Esophagus muscularis mucosa (tissue), 4 donors: ENCODE data around the gene ARL6IP4. TPM values are rescaled to one million over a fixed set of nuclear protein-coding genes. Genes with fewer than 3 reads are reported as not detected.

Experiments
- DNase-seq: peaks from one replicate; pipeline ENCODE4 v3.0.0-alpha.2; 2017; ENCODE audit errors: extremely low spot score
- H3K27ac ChIP-seq, 4 donors: fragments of 200-600 bp; sonication (generic); replicated peaks in 1 of 4; 1 replicate in 3 of 4; 2 replicates in 1 of 4; pipeline ENCODE4 v1.5.1; 2016 to 2019; ENCODE audit warnings: mild to moderate bottlenecking in 1 of 4
- H3K27me3 ChIP-seq, 4 donors: fragments of 200-600 bp; sonication (generic); one replicate each; pipeline versions ENCODE4 v1.5.1 to v1.6.0; 2016 to 2019
- H3K36me3 ChIP-seq, 4 donors: fragments of 200-600 bp; sonication (generic); one replicate each; pipeline ENCODE4 v1.5.1; 2016 to 2019
- H3K4me1 ChIP-seq, 4 donors: fragments of 200-600 bp; sonication (generic); one replicate each; pipeline ENCODE4 v1.5.1; 2016 to 2019
- H3K4me3 ChIP-seq, 4 donors: fragments of 200-600 bp; sonication (generic); 1 replicate in 2 of 4; 2 replicates in 2 of 4; pipeline ENCODE4 v1.5.1; 2016 to 2019; ENCODE audit warnings: mild to moderate bottlenecking in 4 of 4, moderate library complexity in 1 of 4
- H3K9me3 ChIP-seq, 4 donors: fragments of 200-600 bp; sonication (generic); 1 replicate in 3 of 4; 2 replicates in 1 of 4; pipeline ENCODE4 v1.5.1; 2016 to 2019
- CTCF ChIP-seq, 3 experiments: fragments of 200-600 bp in 2 of 3; fragments of 450-650 bp in 1 of 3; sonication (generic) in 2 of 3; IDR thresholded peaks; one replicate each; pipeline ENCODE4 v1.5.1; 2017 to 2019; ENCODE audit warnings: antibody characterized with exemption in 3 of 3, mild to moderate bottlenecking in 2 of 3, moderate library complexity in 1 of 3
- EP300 ChIP-seq: sonication (generic); formaldehyde crosslinking; IDR thresholded peaks from one replicate; pipeline ENCODE4 v1.6.1; 2017; ENCODE audit warnings: antibody characterized with exemption
- POLR2A ChIP-seq: fragments of 450-650 bp; IDR thresholded peaks from one replicate; pipeline ENCODE4 v1.6.1; 2017; ENCODE audit warnings: antibody characterized with exemption, moderate library complexity, mild to moderate bottlenecking, low read depth
- POLR2AphosphoS5 ChIP-seq, 2 donors: sonication (generic); formaldehyde crosslinking; IDR thresholded peaks; one replicate each; pipeline ENCODE4 v1.6.1; 2017; ENCODE audit warnings: antibody characterized with exemption in 2 of 2
- WGBS: methylation state at CpG from one replicate; pipeline ENCODE4 v1.1.5; 2018; 5-methylcytosine and 5-hydroxymethylcytosine counted together
- intact Hi-C: fragments of 100-400 bp; cut with DNase I; formaldehyde crosslinking; loops from one replicate; pipeline ENCODE4 v1.15.1; 2023
- total RNA-seq, 4 donors: library from RNA; depleted of rRNA; stranded (reverse); fragments of >200 nt; gene quantifications; one replicate each; pipeline versions ENCODE4 v1.1.0 to v1.2.1, GENCODE V29; 2016

ARL6IP4 gene
- total RNA-seq, 4 donors from 2014 or later: 262 to 318 (median 288) TPM

DNA sequence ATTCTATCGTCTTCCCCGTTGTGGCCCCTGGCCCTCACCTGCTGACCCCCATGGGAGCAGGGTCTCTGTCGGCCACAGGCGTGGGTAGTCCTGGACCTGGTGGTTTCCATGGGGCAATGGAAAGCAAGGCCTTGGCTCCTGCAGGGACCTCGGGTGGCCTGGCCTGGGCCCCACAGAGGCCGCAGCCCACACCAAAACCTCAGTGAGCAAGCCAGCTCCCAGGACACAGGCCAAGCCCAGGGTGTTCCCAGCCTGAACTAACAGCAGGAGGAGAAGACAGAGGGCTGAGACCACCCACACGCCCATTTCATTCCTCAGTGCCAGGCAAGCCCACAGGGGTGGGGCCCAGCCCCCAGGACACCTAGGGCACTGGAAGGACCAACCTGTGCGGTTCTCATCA, 31.1 kb upstream of the ARL6IP4 start:
- Histone ChIP-seq H3K27me3 (no peaks in the 10 kb centered on the region), H3K27ac (peak overlapping the region in 3 of 4 donors; percentile 3 to 26 (median 16)), H3K9me3 (no peaks in the 10 kb centered on the region), H3K4me3 (no peak overlapping the region), H3K4me1 (peaks cover 22 to 42% (median 36%) of the 10 kb centered on the region in 4 donors), H3K36me3 (peaks cover 0 to 5% (median 0%) of the 10 kb centered on the region in 4 donors)
- TF ChIP-seq POLR2AphosphoS5 (IDR thresholded peaks at IDR 0.05) (no peak), POLR2A (no peak), CTCF (IDR thresholded peaks at IDR 0.05) (no peak), EP300 (no peak)
- intact Hi-C loops: no loop called here
- 95% methylated on average over 6 of the region's 8 CpGs for WGBS
- no peak for DNase-seq

DNA sequence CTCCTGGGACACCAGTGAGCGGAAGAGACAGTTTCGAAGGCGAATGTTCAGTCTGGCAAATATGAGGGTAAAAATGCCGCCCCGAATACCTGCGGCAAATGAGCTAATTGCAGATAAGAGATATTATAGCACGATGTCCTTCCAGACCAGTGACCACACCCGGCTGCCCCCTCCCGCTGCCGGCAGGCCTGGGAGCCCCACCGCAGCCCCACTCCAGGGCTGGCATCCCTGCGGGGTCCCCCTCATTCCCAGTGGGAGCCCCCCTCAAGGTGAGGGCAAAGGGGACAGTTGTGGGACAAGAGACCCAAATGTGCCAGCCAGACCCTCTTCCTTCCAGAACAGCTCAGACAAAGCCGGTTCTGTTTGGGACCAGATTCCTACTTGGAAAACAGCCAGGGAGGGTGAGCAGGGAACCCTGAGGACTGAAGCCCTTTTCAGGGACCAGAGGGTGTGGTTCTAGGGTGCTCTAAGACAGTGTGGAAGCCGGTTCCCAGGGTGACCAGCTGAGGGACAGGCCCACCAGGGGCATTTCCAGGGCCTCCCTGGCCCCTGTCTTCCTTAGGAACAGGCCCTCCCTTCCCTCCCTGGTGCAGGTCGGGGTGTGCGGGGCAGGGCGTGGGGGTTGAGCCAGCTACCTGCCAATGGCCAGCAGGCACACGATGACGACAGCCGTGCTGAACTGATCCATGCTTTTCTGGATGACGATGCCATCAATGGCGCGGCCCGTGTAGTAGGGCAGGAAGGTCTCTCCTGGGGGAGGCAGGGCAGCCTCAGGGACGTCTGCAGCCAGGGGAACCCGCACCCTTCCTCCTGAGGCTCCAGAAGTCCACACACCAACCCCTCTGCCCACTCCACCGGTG, 30.4 kb upstream of the ARL6IP4 start:
- intact Hi-C loops: loop anchor here (5.0 kb wide), 1 partner anchor 158 kb away; no protein-coding TSS in a partner anchor
- Histone ChIP-seq H3K36me3 (peaks cover 0 to 5% (median 0%) of the 10 kb centered on the region in 4 donors), H3K27ac (peak overlapping the region in 3 of 4 donors; percentile 3 to 26 (median 16)), H3K4me1 (peaks cover 22 to 38% (median 32%) of the 10 kb centered on the region in 4 donors), H3K4me3 (no peak overlapping the region), H3K9me3 (no peaks in the 10 kb centered on the region), H3K27me3 (no peaks in the 10 kb centered on the region)
- TF ChIP-seq EP300 (no peak), POLR2AphosphoS5 (IDR thresholded peaks at IDR 0.05) (no peak), CTCF (IDR thresholded peaks at IDR 0.05) (no peak), POLR2A (no peak)
- DNase-seq: no peak
- WGBS: 86% methylated on average over 20 of the region's 27 CpGs

- no peak for DNase-seq
- 79% methylated on average over 9 of the region's 9 CpGs for WGBS
- TF ChIP-seq EP300 (no peak), POLR2A (no peak), CTCF (IDR thresholded peaks at IDR 0.05) (no peak), POLR2AphosphoS5 (IDR thresholded peaks at IDR 0.05) (no peak)
- no peak overlapping the region for H3K27ac ChIP-seq
- intact Hi-C loops: loop anchor here (1.0 to 5.0 kb wide), 2 partner anchors 91 to 159 kb away; no protein-coding TSS in a partner anchor
- peaks cover 15 to 28% (median 26%) of the 10 kb centered on the region in 4 donors for H3K4me1 ChIP-seq
- no peaks in the 10 kb centered on the region for H3K9me3 ChIP-seq
- no peaks in the 10 kb centered on the region for H3K27me3 ChIP-seq
- peaks cover 0 to 5% (median 0%) of the 10 kb centered on the region in 4 donors for H3K36me3 ChIP-seq
- no peak overlapping the region for H3K4me3 ChIP-seq
Observed at GRCh38 chr12:122951406-122951805, 29.1 kb upstream of the ARL6IP4 start.

- intact Hi-C loops: loop anchor here (1.0 to 5.0 kb wide), 2 partner anchors 92 to 160 kb away; no protein-coding TSS in a partner anchor
- H3K4me1 ChIP-seq: peaks cover 6 to 20% (median 18%) of the 10 kb centered on the region in 4 donors
- TF ChIP-seq CTCF (IDR thresholded peaks at IDR 0.05): peak; percentile 87 to 93 (median 90)
- no peak for TF ChIP-seq POLR2A
- peaks cover 0 to 6% (median 3%) of the 10 kb centered on the region in 4 donors for H3K36me3 ChIP-seq
- peak; percentile 93 for DNase-seq
- H3K27me3 ChIP-seq: no peaks in the 10 kb centered on the region
- no peak overlapping the region for H3K27ac ChIP-seq
- H3K9me3 ChIP-seq: no peaks in the 10 kb centered on the region
- no peak overlapping the region for H3K4me3 ChIP-seq
- 70% methylated on average over 9 of the region's 12 CpGs for WGBS
Observed at GRCh38 chr12:122951979-122952892, 28.2 kb upstream of the ARL6IP4 start.
